GM10248 (cell line): ENCODE results near the gene DUOXA2.

Experiments used
- CTCF ChIA-PET: fragments of 300-600 bp; sonication (Branson Sonifier 250); formaldehyde crosslinking; extraction: SDS; loops from one replicate; lab custom pipeline; 2021; ENCODE audit warnings: antibody characterized with exemption; lab: Yijun Ruan, JAX
- POLR2A ChIA-PET: fragments of 350-650 bp; sonication (Branson Sonifier 250); formaldehyde crosslinking; extraction: SDS; loops from one replicate; lab custom pipeline; 2020; ENCODE audit warnings: antibody characterized with exemption; lab: Yijun Ruan, JAX
- DNase-seq: peaks from one replicate; pipeline ENCODE4 v3.0.0; 2012; ENCODE audit errors: extremely low spot score
- CTCF ChIP-seq: IDR thresholded peaks from 2 replicates; pipeline ENCODE4 v1.5.1; 2012; ENCODE audit warnings: mild to moderate bottlenecking, low read depth; ENCODE audit errors: extremely low read depth, missing control alignments, control extremely low read depth

The DUOXA2 gene

GRCh38 chr15:45139770-45140169 is 25.6 kb downstream of the DUOXA2 start:
- TF ChIP-seq CTCF, result no peak
- CTCF ChIA-PET, result interaction anchor here (1.0 to 2.0 kb wide), 2 partner anchors 10 to 21 kb away, joined by 3 to 5 read pairs; no protein-coding TSS in a partner anchor
- no peak for DNase-seq
- POLR2A ChIA-PET, result no interaction called here

GRCh38 chr15:45140557-45141250 is 26.6 kb downstream of the DUOXA2 start:
- no peak for TF ChIP-seq CTCF
- CTCF ChIA-PET, result interaction anchor here (1.0 to 3.0 kb wide), 4 partner anchors 9 to 23 kb away, joined by 3 to 9 read pairs (median 6); no protein-coding TSS in a partner anchor
- POLR2A ChIA-PET, result no interaction called here
- DNase-seq, result no peak

- POLR2A ChIA-PET, result no interaction called here
- DNase-seq, result no peak
- no peak for TF ChIP-seq CTCF
- CTCF ChIA-PET, result interaction anchor here (0.9 to 3.0 kb wide), 4 partner anchors 15 to 60 kb away, joined by 3 to 9 read pairs (median 5); no protein-coding TSS in a partner anchor
Observed at GRCh38 chr15:45141386-45141785, 27.3 kb downstream of the DUOXA2 start.

GRCh38 chr15:45143056-45143455 is 28.9 kb downstream of the DUOXA2 start:
- CTCF ChIA-PET, result interaction anchor here (1.0 to 3.0 kb wide), 5 partner anchors 8 to 25 kb away, joined by 3 to 9 read pairs (median 8); no protein-coding TSS in a partner anchor
- no peak for DNase-seq
- no peak for TF ChIP-seq CTCF
- POLR2A ChIA-PET, result interaction anchor here (0.9 kb wide), 1 partner anchor 249 kb away, joined by 3 read pairs; no protein-coding TSS in a partner anchor

- CTCF ChIA-PET, result interaction anchor here (1.0 to 1.8 kb wide), 4 partner anchors 12 to 26 kb away, joined by 3 to 9 read pairs (median 6); no protein-coding TSS in a partner anchor
Observed at GRCh38 chr15:45143946-45144345, 29.8 kb downstream of the DUOXA2 start.

GRCh38 chr15:45144775-45145174 is 30.6 kb downstream of the DUOXA2 start:
- CTCF ChIA-PET, result interaction anchor here (1.3 to 2.2 kb wide), 4 partner anchors 11 to 35 kb away, joined by 3 to 7 read pairs (median 6); no protein-coding TSS in a partner anchor
- POLR2A ChIA-PET, result no interaction called here
- TF ChIP-seq CTCF, result no peak
- DNase-seq, result no peak

More at GRCh38 chr15:45143946-45144345, 29.8 kb downstream of the DUOXA2 start:
- POLR2A ChIA-PET, result no interaction called here
- no peak for DNase-seq
- no peak for TF ChIP-seq CTCF
